ENCODE measurements around the gene NRDC. TPM values are rescaled to one million over a fixed set of nuclear protein-coding genes. Genes with fewer than 3 reads are reported as not detected.

The NRDC gene
- total and polyA plus RNA-seq, 2 of the 8 experiments (the other 6 are each of a cell fraction or from before 2014, with no cell fraction given) = 70.2 to 182 TPM

- Histone ChIP-seq H3K4ac (replicated peaks; ENCODE audit: insufficient read length, low read depth, low read length) (no peak overlapping the region), H3K23ac (ENCODE audit: insufficient read length) (no peak overlapping the region), H4K8ac (ENCODE audit: extremely low read depth, insufficient read depth, low read length) (no peak overlapping the region), H3K23me2 (ENCODE audit: low read depth, low read length) (no peaks in the 10 kb centered on the region), H3K4me1 (replicated peaks in 1 of 4; ENCODE audit: control insufficient read depth in 3 of 4, insufficient read depth in 4 of 4, low read length in 3 of 4) (peaks cover 0 to 9% (median 6%) of the 10 kb centered on the region in 4 experiments; a peak in 4 of 7 replicates), H2BK5ac (ENCODE audit: low read depth, low read length) (no peak overlapping the region), H3K27me3 (replicated peaks in 1 of 4; ENCODE audit: control insufficient read depth in 3 of 4, extremely low read depth in 1 of 4, insufficient read depth in 3 of 4, low read length in 3 of 4) (no peaks in the 10 kb centered on the region), H4K91ac (replicated peaks; ENCODE audit: insufficient read length, low read length) (no peak overlapping the region), H2BK20ac (ENCODE audit: low read length) (no peak overlapping the region), H2AK5ac (ENCODE audit: low read depth, low read length) (no peak overlapping the region), H3K14ac (ENCODE audit: insufficient read length) (no peak overlapping the region), H3K27ac (ENCODE audit: low read depth, low read length) (no peak overlapping the region), H3K9ac (replicated peaks in 1 of 4; ENCODE audit: extremely low read depth in 1 of 4, low read depth in 3 of 4, low read length in 3 of 4) (no peak overlapping the region), H2AFZ (ENCODE audit: low read length) (no peak overlapping the region), H2BK120ac (replicated peaks; ENCODE audit: low read depth, low read length) (no peak overlapping the region), H3K36me3 (ENCODE audit: control insufficient read depth in 2 of 4, insufficient read depth in 4 of 4, low read length in 3 of 4) (peaks cover 0 to 3% (median 0%) of the 10 kb centered on the region in 4 experiments; a peak in 1 of 8 replicates), H3K56ac (replicated peaks; ENCODE audit: insufficient read length, low read depth, low read length) (no peak overlapping the region), H3K79me2 (ENCODE audit: control insufficient read depth in 1 of 2, insufficient read depth in 2 of 2, low read length in 2 of 2) (peaks cover 0 to 57% of the 10 kb centered on the region in 2 experiments; a peak in 3 of 4 replicates), H3K4me3 (ENCODE audit: extremely low read depth in 1 of 4, insufficient read depth in 2 of 4, low read depth in 3 of 4, low read length in 4 of 4) (no peak overlapping the region), H3K9me3 (ENCODE audit: insufficient read depth in 2 of 2, low read depth in 1 of 2, low read length in 1 of 2) (no peaks in the 10 kb centered on the region), H3K79me1 (ENCODE audit: low read depth, low read length) (peaks cover 6% of the 10 kb centered on the region; the same call in 1 of the 2 replicates), H2BK12ac (ENCODE audit: low read depth, low read length) (no peak overlapping the region), H2BK15ac (ENCODE audit: low read length) (no peak overlapping the region), H3K4me2 (ENCODE audit: insufficient read depth in 1 of 2, low read depth in 2 of 2, low read length in 2 of 2) (peak overlapping the region; percentile 22 to 47; a peak in 2 of 4 replicates), H4K5ac (ENCODE audit: insufficient read length, low read depth, low read length) (no peak overlapping the region), H3K18ac (ENCODE audit: extremely low read depth, low read length) (no peak overlapping the region), H4K20me1 (replicated peaks in 1 of 2; ENCODE audit: control insufficient read depth in 1 of 2, insufficient read depth in 2 of 2, low read length in 2 of 2) (no peaks in the 10 kb centered on the region)
- 73% methylated on average over 2 of the region's 2 CpGs; no CpG with 5 or more reads in 1 of the 2 experiments for whole genome bisulfite sequencing, 2 experiments (ENCODE audit: extremely low coverage in 1 of 2, insufficient coverage in 1 of 2, insufficient read length in 1 of 2, insufficient replicate concordance in 2 of 2, low coverage in 1 of 2, low lambda C conversion rate in 2 of 2, missing lambda C conversion rate in 1 of 2)
- DNase-seq (ENCODE audit: low read depth in 1 of 2, low spot score in 2 of 2) (no peak), FAIRE-seq (no peak)
- POLR2A ChIA-PET (ENCODE audit: partially characterized antibody) = interaction anchor here (1.4 to 2.0 kb wide), 2 partner anchors 12 kb away, joined by 4 to 5 read pairs; no protein-coding TSS in a partner anchor
- CTCF ChIA-PET (ENCODE audit: partially characterized antibody) = interaction anchor here (1.9 kb wide), 1 partner anchor 90 kb away, joined by 4 read pairs; no protein-coding TSS in a partner anchor
- TF ChIP-seq HDAC2 (IDR thresholded peaks at IDR 0.05; ENCODE audit: borderline replicate concordance in 1 of 2, low read depth in 2 of 2, low read length in 2 of 2) = no peak
- TF ChIP-seq SP1 (IDR thresholded peaks at IDR 0.05; ENCODE audit: low read depth, low read length) = no peak
- no peak for TF ChIP-seq ZNF274 (IDR thresholded peaks at IDR 0.05; ENCODE audit: borderline replicate concordance, extremely low read depth, low read length)
- TF ChIP-seq BACH1 (IDR thresholded peaks at IDR 0.05; ENCODE audit: low read length) = no peak
- no peak for TF ChIP-seq TEAD4 (IDR thresholded peaks at IDR 0.05; ENCODE audit: low read depth, low read length)
- TF ChIP-seq E2F6 (IDR thresholded peaks at IDR 0.05) = no peak
- TF ChIP-seq KDM1A (IDR thresholded peaks at IDR 0.05; ENCODE audit: borderline replicate concordance, low read length) = no peak
- no peak for TF ChIP-seq BRCA1 (IDR thresholded peaks at IDR 0.05; ENCODE audit: low read depth, low read length)
- no peak for TF ChIP-seq CBX5 (IDR thresholded peaks at IDR 0.05; ENCODE audit: low read depth, low read length)
- no peak for TF ChIP-seq FOSL1 (IDR thresholded peaks at IDR 0.05; ENCODE audit: insufficient read depth, low read depth, low read length)
- no peak for TF ChIP-seq BCL11A (IDR thresholded peaks at IDR 0.05; ENCODE audit: low read depth in 2 of 2, low read length in 2 of 2)
- TF ChIP-seq CBX8 (IDR thresholded peaks at IDR 0.05; ENCODE audit: borderline replicate concordance, low read depth, low read length) = no peak
- TF ChIP-seq SIRT6 (IDR thresholded peaks at IDR 0.05; ENCODE audit: low read length) = no peak
Observed at GRCh38 chr1:51859735-51860134, 18.8 kb downstream of the NRDC start.

Data from H1 (cell line).